PC-3 (cell line): Measurements from ENCODE around the gene WFDC9.

ENCODE experiments used
- EZH2phosphoT487 ChIP-seq: fragments of 300-600 bp; sonication (generic); IDR thresholded peaks from 2 replicates; pipeline ENCODE4 v1.6.1; 2018; ENCODE audit warnings: mild to moderate bottlenecking, antibody characterized with exemption, low read length, borderline replicate concordance
- TF ChIP-seq, protein P1 (sequence below): fragments of 300-600 bp; sonication (generic); conservative IDR thresholded peaks from 2 replicates; pipeline ENCODE4 v1.5.1; 2017; ENCODE audit warnings: antibody characterized with exemption, low read depth, mild to moderate bottlenecking, low read length

DNA sequence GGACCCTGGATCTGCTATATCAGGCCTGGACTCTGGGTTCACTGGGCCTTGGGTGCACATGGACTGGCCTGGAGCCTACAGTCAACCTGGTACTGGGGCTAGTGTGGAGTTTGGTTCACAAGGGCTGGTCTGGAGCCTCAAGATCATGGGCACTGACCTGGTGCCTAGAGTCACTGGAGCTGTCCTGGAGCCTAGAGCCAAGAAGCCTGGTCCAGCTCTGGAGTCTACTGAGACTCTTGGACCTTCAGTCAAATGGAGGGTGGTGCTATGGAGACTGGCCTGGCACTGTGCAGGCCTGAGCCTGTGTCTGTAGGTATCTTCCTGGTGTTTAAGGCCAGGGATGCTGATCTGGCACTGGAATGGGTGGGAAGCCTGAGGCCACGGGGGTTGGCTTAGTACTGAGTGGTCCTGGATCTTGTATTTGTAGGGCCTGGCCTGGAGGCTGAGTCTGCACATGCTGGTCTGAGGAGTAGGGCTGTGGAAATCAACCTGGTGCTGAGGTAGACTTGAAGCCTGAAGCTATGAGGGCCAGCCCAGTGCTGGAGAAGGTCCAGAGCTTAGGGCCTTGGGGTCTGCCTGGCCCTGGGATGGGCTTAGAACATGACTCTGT lies 16.5 kb upstream of the WFDC9 start:
- TF ChIP-seq, protein P1, sequence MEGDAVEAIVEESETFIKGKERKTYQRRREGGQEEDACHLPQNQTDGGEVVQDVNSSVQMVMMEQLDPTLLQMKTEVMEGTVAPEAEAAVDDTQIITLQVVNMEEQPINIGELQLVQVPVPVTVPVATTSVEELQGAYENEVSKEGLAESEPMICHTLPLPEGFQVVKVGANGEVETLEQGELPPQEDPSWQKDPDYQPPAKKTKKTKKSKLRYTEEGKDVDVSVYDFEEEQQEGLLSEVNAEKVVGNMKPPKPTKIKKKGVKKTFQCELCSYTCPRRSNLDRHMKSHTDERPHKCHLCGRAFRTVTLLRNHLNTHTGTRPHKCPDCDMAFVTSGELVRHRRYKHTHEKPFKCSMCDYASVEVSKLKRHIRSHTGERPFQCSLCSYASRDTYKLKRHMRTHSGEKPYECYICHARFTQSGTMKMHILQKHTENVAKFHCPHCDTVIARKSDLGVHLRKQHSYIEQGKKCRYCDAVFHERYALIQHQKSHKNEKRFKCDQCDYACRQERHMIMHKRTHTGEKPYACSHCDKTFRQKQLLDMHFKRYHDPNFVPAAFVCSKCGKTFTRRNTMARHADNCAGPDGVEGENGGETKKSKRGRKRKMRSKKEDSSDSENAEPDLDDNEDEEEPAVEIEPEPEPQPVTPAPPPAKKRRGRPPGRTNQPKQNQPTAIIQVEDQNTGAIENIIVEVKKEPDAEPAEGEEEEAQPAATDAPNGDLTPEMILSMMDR: no peak
- no peak for TF ChIP-seq EZH2phosphoT487
